KOPT-K1 (cell line): ENCODE measurements around the gene DDX4.

Source experiments
- H3K27ac ChIP-seq: fragments of 200-600 bp; sonication (generic); 2 replicates; pipeline ENCODE4 v1.5.1; 2016; ENCODE audit warnings: antibody characterized with exemption, mild to moderate bottlenecking, low read depth, low read length; ENCODE audit not compliant: poor library complexity, severe bottlenecking
- H3K36me3 ChIP-seq: fragments of 200-600 bp; sonication (generic); 2 replicates; pipeline ENCODE4 v1.5.1; 2017; ENCODE audit warnings: antibody characterized with exemption, mild to moderate bottlenecking, low read length, moderate library complexity; ENCODE audit not compliant: insufficient read depth
- H3K9me3 ChIP-seq: fragments of 200-600 bp; sonication (generic); 2 replicates; pipeline ENCODE4 v1.5.1; 2017; ENCODE audit warnings: antibody characterized with exemption, low read length, mild to moderate bottlenecking; ENCODE audit not compliant: insufficient read depth, poor library complexity, severe bottlenecking

The DDX4 gene

DNA sequence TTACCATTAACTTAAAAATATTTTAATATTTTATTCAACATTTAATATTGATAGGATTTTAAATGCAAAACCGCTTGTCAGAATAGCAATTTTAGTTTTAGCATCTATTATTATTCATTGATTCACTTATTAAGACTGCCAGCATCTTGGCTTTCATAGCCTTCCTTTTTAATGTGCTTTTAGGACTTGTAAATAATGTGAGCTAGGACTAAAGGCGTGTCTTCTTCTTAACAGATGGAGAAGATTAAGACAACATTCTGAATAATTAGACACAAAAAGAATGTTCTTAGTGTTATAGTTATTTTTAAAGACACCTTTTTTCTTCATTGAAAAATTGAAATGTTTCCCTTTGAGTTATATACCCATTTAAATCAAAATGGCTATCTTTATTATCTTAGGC is 120.2 kb downstream of the DDX4 start:
- H3K27ac ChIP-seq = no peak overlapping the region
- H3K36me3 ChIP-seq = no peaks in the 10 kb centered on the region
- H3K9me3 ChIP-seq = no peaks in the 10 kb centered on the region

DNA sequence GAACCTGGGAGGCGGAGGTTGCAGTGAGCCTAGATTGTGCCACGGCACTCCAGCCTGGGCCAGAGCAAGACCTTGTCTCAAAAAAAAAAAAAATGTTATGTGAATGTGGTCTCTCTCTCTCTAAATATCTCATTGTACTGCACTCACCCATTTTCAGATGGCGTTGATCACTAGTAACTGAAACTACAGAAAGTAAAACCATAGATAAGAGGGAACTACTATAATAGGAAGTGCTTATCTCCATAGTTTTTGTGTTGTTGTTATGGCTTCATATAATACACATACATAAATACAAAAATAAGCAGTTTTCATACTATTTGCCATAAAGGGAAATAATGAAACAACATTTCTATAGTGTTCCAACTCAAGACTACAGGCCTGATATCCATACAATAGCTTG is 122.4 kb downstream of the DDX4 start:
- Histone ChIP-seq H3K9me3 (no peaks in the 10 kb centered on the region), H3K27ac (no peak overlapping the region), H3K36me3 (no peaks in the 10 kb centered on the region)

GRCh38 chr5:55860709-55861108 is 122.8 kb downstream of the DDX4 start:
- Histone ChIP-seq H3K36me3 (no peaks in the 10 kb centered on the region), H3K9me3 (no peaks in the 10 kb centered on the region), H3K27ac (no peak overlapping the region)

DNA sequence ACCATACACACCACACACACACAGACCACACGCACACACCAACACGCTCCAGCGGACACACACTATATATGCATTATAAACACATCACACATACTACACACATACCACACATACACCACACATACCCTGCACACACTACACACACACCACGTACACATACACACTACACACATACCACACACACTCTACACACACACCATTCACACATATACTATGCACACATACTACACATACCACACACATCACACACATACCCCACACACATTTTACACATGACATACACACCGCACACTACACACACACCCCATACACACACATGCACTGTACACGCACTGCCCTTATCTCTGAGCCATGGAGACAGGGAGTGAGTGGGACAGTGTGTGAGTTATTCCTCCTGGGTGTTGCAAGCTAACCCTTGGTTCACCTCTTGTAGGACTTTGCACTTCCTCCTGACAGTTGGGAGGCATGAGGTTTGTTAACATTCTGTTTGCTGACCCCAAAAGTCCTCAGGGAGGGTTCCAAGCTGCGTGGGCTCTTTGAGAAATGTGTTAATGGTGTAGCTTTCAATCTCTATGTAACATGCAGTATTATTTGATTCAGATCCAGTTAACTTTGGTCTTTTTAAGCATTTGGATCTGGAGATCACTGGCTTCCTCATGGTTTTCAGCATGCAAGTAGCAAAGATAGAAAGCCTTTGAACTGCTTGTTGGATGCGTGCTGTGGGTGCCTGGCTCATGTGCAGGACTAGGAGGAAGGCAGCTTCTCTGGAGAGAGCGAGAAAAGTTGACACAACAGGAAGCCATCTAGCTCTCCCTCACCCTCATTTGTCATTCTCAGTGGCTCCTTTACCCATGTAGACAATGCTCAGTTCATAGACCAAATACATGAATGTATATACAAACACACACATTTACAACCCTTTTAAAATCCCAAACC is 127.0 kb downstream of the DDX4 start:
- H3K9me3 ChIP-seq = no peaks in the 10 kb centered on the region
- H3K27ac ChIP-seq = no peak overlapping the region
- H3K36me3 ChIP-seq = no peaks in the 10 kb centered on the region

GRCh38 chr5:55865831-55866230 is 128.0 kb downstream of the DDX4 start:
- H3K36me3 ChIP-seq = no peaks in the 10 kb centered on the region
- no peaks in the 10 kb centered on the region for H3K9me3 ChIP-seq
- H3K27ac ChIP-seq = no peak overlapping the region

DNA sequence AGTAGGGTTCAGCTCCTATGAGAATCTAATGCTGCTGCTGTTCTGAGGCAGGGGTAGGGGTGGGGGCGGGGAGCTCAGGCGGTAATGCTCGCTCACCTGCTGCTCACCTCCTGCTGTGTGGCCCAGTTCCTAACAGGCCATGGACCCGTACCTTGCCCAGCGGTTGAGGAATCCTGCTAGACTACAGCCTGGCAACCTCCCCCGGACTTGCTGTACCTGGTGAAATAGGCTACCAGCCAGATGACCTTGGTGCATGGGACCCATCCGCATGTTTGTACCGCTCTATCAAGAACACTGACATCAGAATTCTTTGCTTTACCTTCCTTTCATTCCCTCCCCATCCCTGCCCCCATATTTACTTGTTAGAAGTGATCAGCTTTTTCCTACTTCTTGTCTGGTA is 128.6 kb downstream of the DDX4 start:
- H3K9me3 ChIP-seq = no peaks in the 10 kb centered on the region
- H3K27ac ChIP-seq = no peak overlapping the region
- no peaks in the 10 kb centered on the region for H3K36me3 ChIP-seq
